Breast epithelium (tissue), 4 donors: ENCODE measurements around the gene GRM4. TPM values are rescaled to one million over a fixed set of nuclear protein-coding genes. Genes with fewer than 3 reads are reported as not detected.

ENCODE experiments used
- DNase-seq, 2 donors: peaks; one replicate each; pipeline ENCODE4 v3.0.0-alpha.2; 2019; ENCODE audit warnings: low spot score in 2 of 2
- H3K27ac ChIP-seq, 2 donors: fragments of 200-600 bp; sonication (generic) in 1 of 2; one replicate each; pipeline ENCODE4 v1.5.1; 2016 to 2019; ENCODE audit warnings: mild to moderate bottlenecking in 1 of 2
- H3K27me3 ChIP-seq, 2 donors: fragments of 200-600 bp; sonication (generic) in 1 of 2; one replicate each; pipeline versions ENCODE4 v1.5.1 to v1.6.0; 2017 to 2019; ENCODE audit warnings: control low read depth in 1 of 2, mild to moderate bottlenecking in 1 of 2
- H3K36me3 ChIP-seq: fragments of 200-600 bp; one replicate; pipeline ENCODE4 v1.5.1; 2019
- H3K4me1 ChIP-seq, 2 donors: fragments of 200-600 bp; sonication (generic); one replicate each; pipeline ENCODE4 v1.5.1; 2016 to 2019; ENCODE audit warnings: control low read depth in 1 of 2
- H3K4me3 ChIP-seq, 3 donors: fragments of 200-600 bp; sonication (generic); 1 replicate in 2 of 3; 2 replicates in 1 of 3; pipeline ENCODE4 v1.5.1; 2016 to 2019; ENCODE audit warnings: mild to moderate bottlenecking in 3 of 3, moderate library complexity in 2 of 3
- H3K9me3 ChIP-seq, 2 donors: fragments of 200-600 bp; sonication (generic) in 1 of 2; one replicate each; pipeline ENCODE4 v1.5.1; 2016 to 2019; ENCODE audit warnings: control low read depth in 1 of 2
- POLR2A ChIP-seq: fragments of 450-650 bp; IDR thresholded peaks from one replicate; pipeline ENCODE4 v1.6.1; 2016; ENCODE audit warnings: antibody characterized with exemption, mild to moderate bottlenecking, moderate library complexity
- POLR2AphosphoS5 ChIP-seq, 3 donors: sonication (generic); formaldehyde crosslinking; IDR thresholded peaks; one replicate each; pipeline ENCODE4 v1.6.1; 2017; ENCODE audit warnings: antibody characterized with exemption in 3 of 3
- intact Hi-C: fragments of 100-400 bp; cut with DNase I; formaldehyde crosslinking; loops from one replicate; pipeline ENCODE4 v1.15.1; 2023; ENCODE audit warnings: low total_unique reads
- total RNA-seq, 3 donors: library from RNA; depleted of rRNA; stranded (reverse); fragments of >200 nt; gene quantifications; one replicate each; pipeline ENCODE4 v1.1.0, GENCODE V29; 2016
- TF ChIP-seq, protein P1 (sequence below), 3 donors: fragments of 450-650 bp; IDR thresholded peaks; one replicate each; pipeline ENCODE4 v1.5.1; 2016 to 2017; ENCODE audit warnings: antibody characterized with exemption in 3 of 3, mild to moderate bottlenecking in 3 of 3, moderate library complexity in 3 of 3

Gene GRM4
- total RNA-seq, 3 donors from 2014 or later = not detected

DNA sequence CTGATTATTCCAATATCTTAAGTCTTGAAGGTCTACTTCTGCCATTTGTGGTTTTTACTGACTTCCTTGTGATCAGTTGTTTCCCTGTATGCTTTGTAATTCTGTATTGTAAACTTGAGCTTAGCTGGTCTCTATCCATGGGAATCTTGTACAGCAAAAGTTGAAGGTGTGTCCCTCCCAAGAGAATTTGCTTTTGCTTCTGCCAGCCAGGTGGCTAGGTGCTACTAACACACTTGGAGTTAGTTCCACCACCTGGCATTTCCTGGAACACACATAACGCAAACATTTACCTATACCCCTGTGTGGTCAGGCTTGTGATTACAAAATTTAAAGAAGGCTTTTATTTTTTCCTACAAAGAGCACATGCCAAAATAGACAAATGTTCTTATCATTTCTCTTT, 141.2 kb downstream of the GRM4 start:
- H3K27ac ChIP-seq = no peak overlapping the region

DNA sequence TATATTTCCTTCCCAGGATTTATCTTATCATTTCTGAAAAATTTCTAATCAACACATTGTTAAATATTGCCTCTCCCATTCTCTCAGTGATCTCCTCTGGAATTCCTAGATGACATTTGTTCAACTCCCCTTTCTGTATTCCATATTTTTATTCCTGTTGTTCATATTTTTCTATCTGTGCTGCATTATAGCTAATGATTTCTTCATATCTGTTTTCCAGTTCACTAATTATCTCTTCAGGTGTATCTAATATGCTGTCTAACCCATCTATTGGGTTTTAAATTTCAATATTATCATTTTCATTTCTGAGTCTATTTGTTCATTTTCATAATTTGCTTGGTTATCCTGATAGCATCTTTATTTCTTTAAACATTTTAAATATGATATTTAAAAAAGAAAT, 141.9 kb downstream of the GRM4 start:
- Histone ChIP-seq H3K4me3 (no peak overlapping the region), H3K9me3 (no peaks in the 10 kb centered on the region), H3K27ac (no peak overlapping the region), H3K27me3 (no peaks in the 10 kb centered on the region), H3K36me3 (no peaks in the 10 kb centered on the region), H3K4me1 (no peaks in the 10 kb centered on the region)
- TF ChIP-seq, protein P1, sequence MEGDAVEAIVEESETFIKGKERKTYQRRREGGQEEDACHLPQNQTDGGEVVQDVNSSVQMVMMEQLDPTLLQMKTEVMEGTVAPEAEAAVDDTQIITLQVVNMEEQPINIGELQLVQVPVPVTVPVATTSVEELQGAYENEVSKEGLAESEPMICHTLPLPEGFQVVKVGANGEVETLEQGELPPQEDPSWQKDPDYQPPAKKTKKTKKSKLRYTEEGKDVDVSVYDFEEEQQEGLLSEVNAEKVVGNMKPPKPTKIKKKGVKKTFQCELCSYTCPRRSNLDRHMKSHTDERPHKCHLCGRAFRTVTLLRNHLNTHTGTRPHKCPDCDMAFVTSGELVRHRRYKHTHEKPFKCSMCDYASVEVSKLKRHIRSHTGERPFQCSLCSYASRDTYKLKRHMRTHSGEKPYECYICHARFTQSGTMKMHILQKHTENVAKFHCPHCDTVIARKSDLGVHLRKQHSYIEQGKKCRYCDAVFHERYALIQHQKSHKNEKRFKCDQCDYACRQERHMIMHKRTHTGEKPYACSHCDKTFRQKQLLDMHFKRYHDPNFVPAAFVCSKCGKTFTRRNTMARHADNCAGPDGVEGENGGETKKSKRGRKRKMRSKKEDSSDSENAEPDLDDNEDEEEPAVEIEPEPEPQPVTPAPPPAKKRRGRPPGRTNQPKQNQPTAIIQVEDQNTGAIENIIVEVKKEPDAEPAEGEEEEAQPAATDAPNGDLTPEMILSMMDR (IDR thresholded peaks at IDR 0.05) = no peak
- TF ChIP-seq POLR2AphosphoS5 (IDR thresholded peaks at IDR 0.05) (no peak), POLR2A (no peak)
- no peak for DNase-seq
- intact Hi-C loops = no loop called here

More for the DNA sequence above, 141.2 kb downstream of the GRM4 start:
- Histone ChIP-seq H3K9me3 (no peaks in the 10 kb centered on the region), H3K36me3 (no peaks in the 10 kb centered on the region), H3K4me1 (no peaks in the 10 kb centered on the region), H3K27me3 (no peaks in the 10 kb centered on the region), H3K4me3 (no peak overlapping the region)
- no peak for DNase-seq
- intact Hi-C loops = no loop called here
- no peak for TF ChIP-seq POLR2AphosphoS5 (IDR thresholded peaks at IDR 0.05)
- TF ChIP-seq, protein P1 (IDR thresholded peaks at IDR 0.05) = no peak
- no peak for TF ChIP-seq POLR2A

DNA sequence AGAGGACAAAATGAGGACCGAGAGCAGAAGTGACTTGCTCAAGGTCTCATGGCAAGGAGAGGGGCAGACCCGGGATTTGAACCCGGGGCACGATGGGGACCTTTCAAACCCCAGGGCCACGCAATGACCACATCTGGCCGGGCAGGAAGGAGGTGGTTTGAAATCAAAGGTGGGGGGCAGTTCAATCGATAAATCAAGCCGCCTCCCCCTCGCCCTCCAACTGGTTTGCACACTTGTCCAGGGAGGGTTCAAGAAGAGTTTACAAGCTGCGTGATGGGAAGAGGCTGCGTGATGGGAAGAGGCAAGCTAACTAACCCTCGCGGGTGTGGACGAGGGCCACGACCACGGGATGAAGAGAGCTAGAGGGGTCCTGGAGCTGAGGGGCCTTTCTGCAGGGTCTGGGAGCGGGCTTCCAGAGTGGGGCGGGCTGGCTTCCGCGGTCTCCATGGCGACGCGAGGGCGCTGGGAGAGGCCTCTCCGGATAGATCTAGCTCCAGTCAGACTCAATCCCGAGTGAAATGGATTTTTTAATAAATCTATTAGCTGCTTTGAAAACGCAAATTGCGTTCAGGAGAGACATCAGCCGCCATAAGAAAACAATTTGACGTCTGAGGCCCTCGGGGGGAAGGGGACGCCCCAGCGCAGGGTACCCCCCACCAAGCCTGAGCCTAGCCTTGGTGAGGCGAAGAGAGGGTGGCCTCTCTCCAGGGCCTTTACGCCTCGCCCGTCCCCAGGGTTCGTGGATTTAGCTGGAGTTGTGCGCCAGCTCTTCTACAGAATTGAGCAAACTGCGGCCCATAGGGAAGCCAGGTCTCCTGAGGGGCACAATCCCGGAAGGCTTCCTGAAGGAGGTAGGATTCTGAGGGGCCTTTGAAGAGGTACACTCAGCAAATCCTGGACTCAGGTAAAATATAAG, 143.9 kb downstream of the GRM4 start:
- Histone ChIP-seq H3K9me3 (no peaks in the 10 kb centered on the region), H3K27me3 (no peaks in the 10 kb centered on the region), H3K4me3 (no peak overlapping the region), H3K27ac (no peak overlapping the region), H3K36me3 (no peaks in the 10 kb centered on the region), H3K4me1 (no peaks in the 10 kb centered on the region)
- intact Hi-C loops = no loop called here
- no peak for DNase-seq
- TF ChIP-seq, protein P1 (IDR thresholded peaks at IDR 0.05) = no peak
- no peak for TF ChIP-seq POLR2AphosphoS5 (IDR thresholded peaks at IDR 0.05)
- TF ChIP-seq POLR2A = no peak

DNA sequence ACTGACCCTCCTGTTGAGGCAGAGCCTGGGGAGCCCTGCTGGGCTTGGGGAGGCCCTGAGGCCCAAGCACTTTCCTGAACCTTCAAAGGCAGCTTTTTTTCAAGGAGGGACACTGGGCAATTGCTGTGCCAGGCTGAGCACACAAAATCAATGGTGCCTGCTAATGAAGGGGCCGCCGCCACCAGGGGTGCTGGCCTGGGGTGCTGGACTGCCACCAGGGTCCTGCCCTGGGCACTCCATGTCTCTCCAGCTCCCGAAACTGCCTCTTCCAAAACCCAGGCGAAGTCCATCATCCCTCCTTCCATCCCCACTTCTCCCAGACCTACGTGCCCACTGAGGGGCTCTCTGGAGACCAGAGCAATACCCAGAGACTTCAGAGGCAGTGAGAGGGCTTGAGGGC, 145.6 kb downstream of the GRM4 start:
- intact Hi-C loops = no loop called here
- Histone ChIP-seq H3K36me3 (no peaks in the 10 kb centered on the region), H3K27ac (no peak overlapping the region), H3K4me3 (no peak overlapping the region), H3K27me3 (no peaks in the 10 kb centered on the region), H3K4me1 (no peaks in the 10 kb centered on the region), H3K9me3 (no peaks in the 10 kb centered on the region)
- TF ChIP-seq, protein P1 (IDR thresholded peaks at IDR 0.05) = no peak
- TF ChIP-seq POLR2AphosphoS5 (IDR thresholded peaks at IDR 0.05) (no peak), POLR2A (no peak)
- DNase-seq = no peak

DNA sequence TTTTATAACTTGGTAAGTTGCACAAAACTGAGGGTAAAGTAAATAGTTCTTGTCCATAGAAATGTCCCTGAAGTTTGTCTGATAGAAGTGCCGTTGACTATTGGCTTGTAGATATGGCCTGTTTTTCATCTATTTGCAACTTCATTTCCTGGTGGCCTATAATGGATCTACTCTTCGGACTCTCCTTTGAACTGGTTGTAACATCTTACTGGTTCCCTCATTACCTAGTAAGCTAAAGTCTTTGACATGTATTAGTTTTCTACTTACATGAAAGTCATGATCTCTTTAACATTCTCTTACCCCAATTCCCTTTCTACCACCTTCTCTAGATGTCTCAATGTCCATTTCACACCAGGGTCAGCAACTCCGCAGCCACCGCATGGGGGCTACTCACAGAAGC, 146.3 kb downstream of the GRM4 start:
- Histone ChIP-seq H3K27ac (no peak overlapping the region), H3K36me3 (no peaks in the 10 kb centered on the region), H3K4me1 (no peaks in the 10 kb centered on the region), H3K4me3 (no peak overlapping the region), H3K9me3 (no peaks in the 10 kb centered on the region), H3K27me3 (no peaks in the 10 kb centered on the region)
- no peak for DNase-seq
- intact Hi-C loops = no loop called here
- TF ChIP-seq, protein P1 (IDR thresholded peaks at IDR 0.05) = no peak
- TF ChIP-seq POLR2A (no peak), POLR2AphosphoS5 (IDR thresholded peaks at IDR 0.05) (no peak)
